MCF 10A (cell line): ENCODE measurements around the gene SPATS2. TPM values are rescaled to one million over a fixed set of nuclear protein-coding genes. Genes with fewer than 3 reads are reported as not detected.

Source experiments
- BruUV-seq: library from RNA; stranded (reverse); fragments of 400-500 nt; replicated peaks from 2 replicates; lab custom pipeline; 2021; lab: Mats Ljungman, UMichigan
- CTCF ChIA-PET: fragments of 300-600 bp; sonication (Branson Sonifier 250); formaldehyde crosslinking; extraction: SDS; loops from one replicate; lab custom pipeline; 2021; ENCODE audit warnings: antibody characterized with exemption, inconsistent platforms; lab: Yijun Ruan, JAX
- POLR2A ChIA-PET: fragments of 300-600, 350-650 bp; sonication (Branson Sonifier 250); formaldehyde crosslinking; extraction: SDS; loops from one replicate; lab custom pipeline; 2020; ENCODE audit warnings: antibody characterized with exemption, inconsistent platforms; lab: Yijun Ruan, JAX
- DNase-seq: peaks from one replicate; pipeline ENCODE4 v3.0.0-alpha.2; 2018; ENCODE audit not compliant: unreplicated experiment
- H3K27ac Mint-ChIP-seq: one replicate; pipeline ENCODE4 v1.8.0; 2022; ENCODE audit warnings: mild to moderate bottlenecking, low read depth, mixed read lengths; ENCODE audit not compliant: unreplicated experiment
- H3K27me3 Mint-ChIP-seq: one replicate; pipeline ENCODE4 v1.8.0; 2022; ENCODE audit warnings: mixed read lengths; ENCODE audit not compliant: insufficient read depth, unreplicated experiment
- H3K36me3 Mint-ChIP-seq: one replicate; pipeline ENCODE4 v1.8.0; 2022; ENCODE audit warnings: mild to moderate bottlenecking, moderate library complexity, mixed read lengths; ENCODE audit not compliant: insufficient read depth, unreplicated experiment
- H3K4me1 Mint-ChIP-seq: one replicate; pipeline ENCODE4 v1.8.0; 2022; ENCODE audit warnings: mixed read lengths; ENCODE audit not compliant: insufficient read depth, unreplicated experiment
- H3K4me3 Mint-ChIP-seq: one replicate; pipeline ENCODE4 v1.8.0; 2022; ENCODE audit warnings: mild to moderate bottlenecking, moderate library complexity, mixed read lengths; ENCODE audit not compliant: unreplicated experiment
- H3K9me3 Mint-ChIP-seq: one replicate; pipeline ENCODE4 v1.8.0; 2022; ENCODE audit warnings: mixed read lengths; ENCODE audit not compliant: unreplicated experiment
- CTCF ChIP-seq: fragments of 200-600 bp; IDR thresholded peaks from one replicate; pipeline ENCODE4 v1.8.0; 2022; ENCODE audit warnings: antibody characterized with exemption, mild to moderate bottlenecking; ENCODE audit not compliant: unreplicated experiment
- intact Hi-C: fragments of 100-400 bp; cut with micrococcal nuclease; formaldehyde crosslinking; loops from 2 replicates; pipeline ENCODE4 v1.14.1; 2022
- total RNA-seq: library from RNA; stranded (reverse); gene quantifications from 2 replicates; pipeline ENCODE4 v1.2.3, GENCODE V29; 2022

Gene SPATS2
- total RNA-seq, 1 experiment from 2014 or later = 26.0 TPM

- H3K4me1 Mint-ChIP-seq = peaks cover 9% of the 10 kb centered on the region
- no peak for TF ChIP-seq CTCF
- no peaks in the 10 kb centered on the region for H3K27me3 Mint-ChIP-seq
- no TSS peak for BruUV-seq
- H3K4me3 Mint-ChIP-seq = no peak overlapping the region
- intact Hi-C loops = no loop called here
- DNase-seq = no peak
- H3K27ac Mint-ChIP-seq = no peak overlapping the region
- peaks cover 12% of the 10 kb centered on the region for H3K36me3 Mint-ChIP-seq
- ChIA-PET POLR2A (interaction anchor here (1.0 kb wide), 1 partner anchor 19 kb away, joined by 3 read pairs; no protein-coding TSS in a partner anchor), CTCF (interaction anchor here (0.6 to 0.7 kb wide), 2 partner anchors 11 to 88 kb away, joined by 3 read pairs; no protein-coding TSS in a partner anchor)
- H3K9me3 Mint-ChIP-seq = no peaks in the 10 kb centered on the region
Observed at GRCh38 chr12:49388682-49389386, 21.6 kb downstream of the SPATS2 start.

GRCh38 chr12:49389387-49389703 is 22.1 kb downstream of the SPATS2 start:
- ChIA-PET CTCF (interaction anchor here (0.7 kb wide), 1 partner anchor 10 kb away, joined by 3 read pairs; no protein-coding TSS in a partner anchor), POLR2A (interaction anchor here (0.6 to 1.0 kb wide), 2 partner anchors 19 to 22 kb away, joined by 3 read pairs; partner anchors contain the start of gene SPATS2)
- Mint-ChIP-seq H3K27me3 (no peaks in the 10 kb centered on the region), H3K4me3 (no peak overlapping the region), H3K9me3 (no peaks in the 10 kb centered on the region), H3K4me1 (peaks cover 9% of the 10 kb centered on the region), H3K27ac (no peak overlapping the region), H3K36me3 (peaks cover 12% of the 10 kb centered on the region)
- BruUV-seq = no TSS peak
- no peak for DNase-seq
- no peak for TF ChIP-seq CTCF
- intact Hi-C loops = no loop called here

DNA sequence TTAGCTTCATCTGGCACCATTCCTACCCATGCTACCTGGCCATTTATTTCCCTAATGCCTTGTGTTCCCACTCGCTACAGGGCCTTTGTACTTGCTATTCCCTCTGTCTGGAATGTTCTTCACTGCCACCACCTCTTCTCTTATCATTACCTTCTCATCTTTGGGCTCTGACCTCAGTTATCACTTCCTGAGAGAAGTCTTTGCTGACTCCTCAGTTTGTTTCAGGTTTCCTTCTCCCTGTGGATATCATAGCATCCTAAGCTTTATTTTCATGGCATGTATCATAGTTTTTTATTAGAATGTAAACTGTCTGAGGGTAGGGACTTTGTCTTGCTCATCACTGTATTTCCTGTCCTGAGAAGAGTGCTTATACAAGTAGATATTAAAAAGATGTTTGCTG is 29.7 kb downstream of the SPATS2 start:
- Mint-ChIP-seq H3K27ac (no peak overlapping the region), H3K4me3 (no peak overlapping the region), H3K36me3 (peaks cover 4% of the 10 kb centered on the region), H3K4me1 (peaks cover 2% of the 10 kb centered on the region), H3K9me3 (no peaks in the 10 kb centered on the region), H3K27me3 (no peaks in the 10 kb centered on the region)
- POLR2A ChIA-PET = interaction anchor here (1.1 kb wide), 1 partner anchor 67 kb away, joined by 3 read pairs; no protein-coding TSS in a partner anchor
- DNase-seq = no peak
- TF ChIP-seq CTCF = no peak
- CTCF ChIA-PET = interaction anchor here (0.6 to 1.4 kb wide), 5 partner anchors 12 to 611 kb away, joined by 3 to 6 read pairs (median 3); partner anchors contain the start of gene TMBIM6
- no TSS peak for BruUV-seq
- intact Hi-C loops = no loop called here

- H3K4me1 Mint-ChIP-seq = peaks cover 23% of the 10 kb centered on the region
- H3K4me3 Mint-ChIP-seq = no peak overlapping the region
- no peaks in the 10 kb centered on the region for H3K9me3 Mint-ChIP-seq
- TF ChIP-seq CTCF = no peak
- no peak overlapping the region for H3K27ac Mint-ChIP-seq
- POLR2A ChIA-PET = no interaction called here
- CTCF ChIA-PET = interaction anchor here (0.6 to 1.0 kb wide), 2 partner anchors 26 to 53 kb away, joined by 3 read pairs; no protein-coding TSS in a partner anchor
- BruUV-seq = no TSS peak
- no peaks in the 10 kb centered on the region for H3K36me3 Mint-ChIP-seq
- H3K27me3 Mint-ChIP-seq = no peaks in the 10 kb centered on the region
- DNase-seq = no peak
- intact Hi-C loops = no loop called here
Observed at GRCh38 chr12:49400304-49400703, 33.0 kb downstream of the SPATS2 start.
